Stromal cell of bone marrow (primary cell): ENCODE results near the gene OPCML.

Experiments
- DNase-seq: peaks from one replicate; pipeline ENCODE4 v3.0.0-alpha.2; 2012; ENCODE audit warnings: low read depth

Gene OPCML

GRCh38 chr11:133355095-133355494 is 177.2 kb downstream of the OPCML start:
- DNase-seq: no peak

DNA sequence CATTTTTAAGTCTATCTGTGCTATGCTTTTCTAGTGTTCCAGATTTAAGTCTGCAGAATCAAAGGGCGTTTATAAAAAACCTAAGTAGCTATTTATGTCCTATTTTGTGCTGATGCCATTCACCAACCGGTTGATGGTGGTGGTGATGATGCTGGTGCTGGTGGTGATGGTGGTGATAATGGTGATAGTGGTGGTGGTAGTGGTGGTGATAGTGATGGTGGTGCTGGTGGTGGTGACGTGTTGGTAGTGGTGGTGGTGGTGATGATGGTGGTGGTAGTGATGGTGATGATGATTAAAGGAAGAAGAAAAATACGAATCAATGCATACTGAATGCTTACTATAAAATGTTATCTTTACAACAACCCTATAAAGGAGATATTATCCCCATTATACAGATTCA is 178.2 kb downstream of the OPCML start:
- no peak for DNase-seq

GRCh38 chr11:133350045-133350444 is 182.3 kb downstream of the OPCML start:
- no peak for DNase-seq

DNA sequence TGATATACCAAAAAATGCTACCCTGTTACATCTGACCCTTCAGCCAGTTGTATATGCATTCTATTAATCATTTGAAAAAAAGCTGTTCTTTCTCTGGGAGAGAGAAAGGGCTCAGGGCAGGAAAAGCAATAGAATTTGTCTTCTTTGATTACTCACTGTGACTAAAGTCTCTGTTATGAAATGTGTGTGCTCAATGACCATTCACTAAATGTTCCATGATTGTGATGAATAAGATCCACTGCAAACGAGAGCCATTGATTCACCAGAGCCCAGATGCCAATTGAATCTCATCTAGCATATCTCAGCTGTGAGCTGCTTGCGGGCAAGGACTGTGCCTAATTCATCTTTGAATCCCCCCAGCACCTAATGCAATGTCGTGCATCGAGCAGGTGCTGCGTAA is 184.3 kb downstream of the OPCML start:
- no peak for DNase-seq

DNA sequence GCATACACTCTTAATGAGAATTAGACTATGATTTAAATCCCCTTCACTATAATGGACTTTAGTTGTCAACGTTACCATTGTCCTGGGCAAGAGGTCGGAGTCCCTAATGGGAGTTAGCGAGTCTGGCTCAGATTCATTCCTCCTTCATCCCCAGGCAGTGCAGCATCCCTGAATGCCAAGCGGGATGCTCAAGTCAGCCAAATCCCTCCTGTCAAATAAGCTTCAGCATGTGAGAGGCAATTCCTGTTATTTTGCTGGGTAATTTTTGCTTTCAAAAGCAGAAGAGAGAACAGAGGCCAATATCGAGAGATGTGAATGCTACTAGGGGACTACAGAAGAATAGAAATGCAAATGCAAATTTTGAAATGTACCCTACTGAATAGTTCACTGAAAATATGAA is 186.2 kb downstream of the OPCML start:
- DNase-seq: no peak

DNA sequence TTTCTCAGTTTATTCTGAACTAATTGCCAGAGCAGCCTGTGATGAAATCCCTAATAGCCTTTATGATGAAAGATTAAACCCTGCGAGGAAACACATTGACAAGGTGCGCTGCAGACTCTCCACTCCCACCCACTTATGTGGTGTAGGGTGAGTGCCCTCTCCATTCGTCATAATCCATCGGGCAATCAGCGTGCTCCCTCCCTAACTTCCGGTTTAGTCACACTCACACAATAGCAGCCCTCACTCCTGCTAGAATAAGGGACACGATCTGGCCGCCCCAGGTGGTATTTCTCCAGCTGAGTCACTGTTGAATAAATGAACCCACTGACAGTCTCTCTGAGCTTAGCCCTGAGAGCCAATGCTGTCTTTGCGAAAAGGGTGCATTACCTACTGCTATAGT is 188.3 kb downstream of the OPCML start:
- no peak for DNase-seq

- no peak for DNase-seq
Measured at GRCh38 chr11:133339495-133340140, 192.7 kb downstream of the OPCML start.

DNA sequence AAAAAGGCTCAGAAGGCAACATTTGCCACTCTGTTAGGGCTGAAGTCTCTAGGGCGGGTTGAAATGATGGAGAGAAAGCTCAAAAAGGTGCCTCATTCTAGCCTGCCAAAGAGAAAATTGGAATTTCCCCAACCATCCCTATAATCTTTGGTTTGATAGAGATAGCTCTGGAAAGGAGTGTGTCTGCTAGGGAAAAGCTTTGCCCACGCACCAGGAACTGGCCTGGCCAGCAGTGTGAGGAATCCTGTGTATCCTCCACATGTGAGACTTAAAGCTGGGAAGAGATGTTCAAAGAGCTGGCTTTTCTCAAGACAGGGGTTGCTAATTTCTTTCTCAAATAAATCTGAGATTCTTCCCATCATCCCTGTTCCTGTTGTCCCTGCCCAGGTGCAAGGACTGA is 193.7 kb downstream of the OPCML start:
- no peak for DNase-seq

GRCh38 chr11:133337951-133338418 is 194.3 kb downstream of the OPCML start:
- DNase-seq: no peak

GRCh38 chr11:133337193-133337592 is 195.1 kb downstream of the OPCML start:
- DNase-seq: no peak

DNA sequence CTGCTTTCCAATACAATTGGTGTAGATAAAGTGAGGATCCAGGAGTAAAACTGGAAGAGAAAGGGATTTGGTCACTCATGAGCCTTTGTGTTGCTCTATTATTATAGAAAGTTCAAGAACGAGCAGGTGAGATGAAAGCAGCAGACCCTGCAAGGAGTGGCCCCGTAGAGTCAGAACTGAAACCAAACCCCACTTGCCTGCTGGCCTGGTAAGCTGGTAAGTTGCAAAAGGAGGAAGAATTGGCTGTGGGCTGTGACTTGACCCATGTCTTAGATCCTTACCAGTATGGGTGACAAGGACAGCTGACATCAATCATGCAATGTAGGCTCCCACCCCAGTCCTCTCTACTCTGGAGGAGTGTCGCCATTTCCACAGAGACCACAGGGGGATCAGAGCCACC is 201.3 kb downstream of the OPCML start:
- DNase-seq: no peak

GRCh38 chr11:133326849-133327248 is 205.5 kb downstream of the OPCML start:
- DNase-seq: no peak

- DNase-seq: no peak
Measured at GRCh38 chr11:133326332-133326731, 206.0 kb downstream of the OPCML start.

- no peak for DNase-seq
Measured at GRCh38 chr11:133325711-133326110, 206.6 kb downstream of the OPCML start.

DNA sequence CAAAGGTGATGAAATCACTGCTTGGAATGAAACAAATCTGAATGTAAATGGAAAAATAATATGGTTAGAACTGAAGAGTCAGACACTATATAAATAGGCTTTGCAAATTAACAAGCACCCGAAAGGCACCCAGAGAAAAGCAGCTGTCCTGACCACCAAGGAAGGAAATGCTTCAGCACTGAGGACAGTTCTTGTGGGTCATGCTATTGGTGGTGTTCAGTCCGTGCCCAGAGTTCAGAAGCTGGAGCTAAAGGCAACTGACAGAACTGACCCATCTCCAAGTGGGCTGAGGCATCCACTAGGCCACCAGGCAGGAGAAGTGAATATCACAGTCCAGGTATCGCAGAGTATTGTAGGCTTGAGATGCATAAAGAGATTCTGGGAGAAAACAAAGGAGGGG is 208.9 kb downstream of the OPCML start:
- DNase-seq: no peak

DNA sequence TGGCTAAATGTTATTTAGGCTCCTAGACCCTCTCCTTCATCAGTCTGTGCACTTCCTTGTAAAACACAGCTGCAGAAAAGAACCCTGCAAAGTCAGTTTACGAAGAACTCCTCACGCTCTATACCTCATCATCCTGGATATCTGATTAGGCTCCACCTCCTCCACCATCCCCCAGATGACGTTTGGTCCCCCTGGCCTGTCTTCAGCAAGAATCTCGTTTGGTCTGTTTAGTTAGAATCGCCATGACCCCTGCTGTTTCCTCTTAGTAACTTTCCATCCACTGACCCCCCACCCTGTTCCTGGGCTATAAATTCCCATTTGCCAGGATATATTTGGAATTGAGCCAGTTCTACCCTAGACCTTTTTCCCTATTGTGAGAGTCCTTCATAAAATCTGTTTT is 214.1 kb downstream of the OPCML start:
- no peak for DNase-seq

- DNase-seq: no peak
Measured at GRCh38 chr11:133311230-133311629, 221.1 kb downstream of the OPCML start.

DNA sequence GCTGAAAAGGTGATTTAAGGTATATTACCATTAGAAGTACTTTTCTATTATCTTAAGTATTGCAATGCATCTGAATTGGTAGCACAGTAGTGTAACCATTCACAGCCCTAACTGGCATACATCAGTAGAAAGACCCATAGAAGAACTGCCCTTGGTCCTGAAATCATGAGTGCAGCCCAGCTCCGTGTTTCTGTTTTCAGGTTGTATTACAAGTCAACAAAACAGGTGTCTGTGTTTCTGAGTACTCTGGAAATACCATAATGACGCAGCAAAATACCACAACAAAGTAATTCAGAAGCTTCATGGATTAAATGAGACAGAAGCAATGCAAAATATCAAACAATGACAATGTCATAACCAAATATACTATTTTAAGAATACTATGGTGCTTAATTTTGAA is 226.3 kb downstream of the OPCML start:
- no peak for DNase-seq

- no peak for DNase-seq
Measured at GRCh38 chr11:133305208-133305956, 226.9 kb downstream of the OPCML start.

- DNase-seq: no peak
Measured at GRCh38 chr11:133303262-133303661, 229.0 kb downstream of the OPCML start.

GRCh38 chr11:133302056-133302455 is 230.2 kb downstream of the OPCML start:
- no peak for DNase-seq

DNA sequence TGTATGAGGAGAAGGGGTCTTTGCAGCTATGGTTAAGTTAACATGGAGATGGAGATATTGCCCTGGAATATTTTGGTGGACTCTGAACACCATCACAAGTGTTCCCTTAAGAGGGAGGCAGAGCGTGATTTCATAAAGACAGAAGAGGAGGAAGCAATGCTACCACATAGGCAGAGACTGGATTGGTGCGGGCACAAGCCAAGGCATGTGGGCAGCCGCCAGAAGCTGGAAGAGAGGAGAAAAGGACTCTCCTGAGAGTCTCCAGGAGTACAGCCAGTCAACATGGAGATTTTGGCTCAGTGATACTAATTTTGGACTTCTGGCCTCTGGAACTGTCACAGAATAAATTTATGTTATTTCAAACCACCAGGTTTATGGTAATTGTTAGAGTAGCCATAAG is 231.6 kb downstream of the OPCML start:
- no peak for DNase-seq

GRCh38 chr11:133291780-133292179 is 240.5 kb downstream of the OPCML start:
- no peak for DNase-seq

DNA sequence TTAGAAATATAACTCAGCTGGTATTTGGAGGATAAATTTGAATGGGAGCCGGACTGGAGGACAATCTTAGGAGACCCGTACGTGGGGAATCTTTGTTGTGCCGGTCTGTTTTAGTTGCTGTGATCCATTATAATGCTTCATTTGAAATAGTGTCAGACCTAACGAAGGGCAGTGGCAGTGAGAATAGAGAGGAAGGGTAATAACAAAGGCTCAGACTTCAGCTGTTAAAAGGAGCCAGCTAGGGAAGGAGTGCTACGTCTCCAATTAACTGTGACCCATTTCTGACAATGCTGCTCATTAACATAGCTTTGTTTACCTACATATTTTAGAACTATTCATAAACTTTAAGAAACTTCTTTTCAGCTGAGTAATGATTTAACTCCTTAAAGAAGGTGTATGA is 246.9 kb downstream of the OPCML start:
- no peak for DNase-seq
